Adrenal gland (tissue), 12 donors: ENCODE data around the gene RPL18. TPM values are rescaled to one million over a fixed set of nuclear protein-coding genes. Genes with fewer than 3 reads are reported as not detected.

ENCODE experiments used
- DNase-seq, 7 donors: peaks; one replicate each; pipeline ENCODE4 v3.0.0-alpha.2; 2019 to 2020
- H3K27ac ChIP-seq, 5 donors: fragments of 200-600 bp; sonication (generic) in 4 of 5; 1 replicate in 3 of 5; 2 replicates in 2 of 5; pipeline versions ENCODE4 v1.5.1 to v1.8.0; 2016 to 2020; ENCODE audit warnings: mild to moderate bottlenecking in 1 of 5
- H3K27me3 ChIP-seq: fragments of 200-600 bp; 2 replicates; pipeline ENCODE4 v1.8.0; 2021
- H3K36me3 ChIP-seq, 2 donors: fragments of 200-600 bp; replicated peaks in 1 of 2; 1 replicate in 1 of 2; 2 replicates in 1 of 2; pipeline versions ENCODE4 v1.5.1 to v1.8.0; 2018 to 2022
- H3K4me1 ChIP-seq, 2 donors: fragments of 200-600 bp; replicated peaks in 1 of 2; 1 replicate in 1 of 2; 2 replicates in 1 of 2; pipeline versions ENCODE4 v1.5.1 to v1.8.0; 2018 to 2021
- H3K4me3 ChIP-seq, 4 donors: fragments of 200-600 bp; sonication (generic) in 3 of 4; one replicate each; pipeline ENCODE4 v1.5.1; 2016 to 2018
- H3K9me3 ChIP-seq, 3 donors: fragments of 200-600 bp; sonication (generic) in 1 of 3; replicated peaks in 1 of 3; 1 replicate in 2 of 3; 2 replicates in 1 of 3; pipeline versions ENCODE4 v1.5.1 to v1.8.0; 2016 to 2021
- CTCF ChIP-seq, 6 experiments: fragments of 450-650 bp in 4 of 6; fragments of 200-600 bp in 2 of 6; sonication (generic) in 1 of 6; IDR thresholded peaks; 1 replicate in 5 of 6; 2 replicates in 1 of 6; pipeline versions ENCODE4 v1.5.1 to v1.8.0; 2016 to 2021; ENCODE audit warnings: antibody characterized with exemption in 6 of 6, mild to moderate bottlenecking in 2 of 6, moderate library complexity in 1 of 6
- POLR2A ChIP-seq, 2 donors: fragments of 450-650 bp; IDR thresholded peaks; one replicate each; pipeline ENCODE4 v1.6.1; 2017; ENCODE audit warnings: antibody characterized with exemption in 2 of 2, mild to moderate bottlenecking in 2 of 2, moderate library complexity in 1 of 2
- WGBS, 4 donors: extraction: QIAGEN DNeasy Blood & Tissue Kit in 2 of 4; methylation state at CpG; one replicate each; pipeline versions ENCODE4 v1.1.5 to v1.1.7; 2013 to 2017; 5-methylcytosine and 5-hydroxymethylcytosine counted together
- intact Hi-C, 2 donors: fragments of 100-400 bp; cut with DNase I; formaldehyde crosslinking; loops; one replicate each; pipeline versions ENCODE4 v1.14.1 to v1.15.0; 2022 to 2023
- polyA plus RNA-seq, 3 donors: library from polyadenylated mRNA; stranded (reverse); fragments of 200-250 nt in 2 of 3; fragments of 350-450 nt in 1 of 3; fragmentation: Illumina TruSeq in 1 of 3; extraction: RNeasy Lipid Tissue Mini Kit (QIAGEN cat#74804) in 1 of 3; gene quantifications; one replicate each; pipeline ENCODE4 v1.2.3, GENCODE V29; 2013 to 2014
- total RNA-seq, 9 donors: library from RNA; depleted of rRNA in 4 of 9; stranded (reverse); fragments of >200 nt in 4 of 9; fragments of 120-200 nt in 1 of 9; fragmentation: NEBNext Ultra II Directional in 1 of 9; extraction: Animal tissue kit (Norgen Biotek cat#: 25700) in 1 of 9; gene quantifications; one replicate each; pipeline versions ENCODE4 v1.1.0 to v1.2.4, GENCODE V29; 2013 to 2023
- donor health status: healthy with polysubstance abuse.
- donor health status: Bipolar disorder and iron deficiency.
- donor health status: DM: yes; HTN: yes; CAD: no.
- donor health status: DM: no; HTN: no; CAD: no.
- donor health status: DM: no; HTN: no; CAD: no.
- donor health status: DM: yes; HTN: yes; CAD: no.

The RPL18 gene
- total and polyA plus RNA-seq, 12 donors = 575 to 5,137 (median 1,890) TPM

- DNase-seq = peak; percentile 99 to 100 (median 100)
- 0 to 1% (median 0%) methylated on average over 24 to 38 of the region's 38 CpGs for WGBS, 4 donors
- H3K27ac ChIP-seq = peak overlapping the region; percentile 88 to 98 (median 96)
- H3K9me3 ChIP-seq = no peaks in the 10 kb centered on the region
- H3K4me1 ChIP-seq = peaks cover 33 to 46% of the 10 kb centered on the region in 2 donors
- H3K36me3 ChIP-seq = no peaks in the 10 kb centered on the region
- no peaks in the 10 kb centered on the region for H3K27me3 ChIP-seq
- H3K4me3 ChIP-seq = peak overlapping the region in 2 of 4 donors; percentile 45 to 70
- intact Hi-C loops = no loop called here
- no peak for TF ChIP-seq CTCF (IDR thresholded peaks at IDR 0.05)
- no peak for TF ChIP-seq POLR2A (IDR thresholded peaks at IDR 0.05)
Measured at GRCh38 chr19:48637449-48637947, 18.5 kb upstream of the RPL18 start.

GRCh38 chr19:48636859-48637448, 18.0 kb upstream of the RPL18 start, which contains the start of gene DBP:
Gene DBP, minus strand, starts transcription at chr19:48637379. Its CDS starts 385 bp downstream, at chr19:48636994.
- peak in 5 of 7 donors; percentile 71 to 83 (median 73) for DNase-seq
- no peaks in the 10 kb centered on the region for H3K9me3 ChIP-seq
- 0 to 2% (median 1%) methylated on average over 13 to 40 of the region's 40 CpGs for WGBS, 4 donors
- peaks cover 34 to 49% of the 10 kb centered on the region in 2 donors for H3K4me1 ChIP-seq
- H3K4me3 ChIP-seq = peak within 1 kb of the TSS; percentile 31 to 87 (median 58)
- peak within 1 kb of the TSS; percentile 95 to 98 (median 96) for H3K27ac ChIP-seq
- intact Hi-C loops = no loop called here
- no peaks in the 10 kb centered on the region for H3K27me3 ChIP-seq
- no peaks in the 10 kb centered on the region for H3K36me3 ChIP-seq
- TF ChIP-seq POLR2A (IDR thresholded peaks at IDR 0.05) (peak; percentile 12 to 95), CTCF (IDR thresholded peaks at IDR 0.05) (peak in 2 of 6 experiments; percentile 14 to 35)

DNA sequence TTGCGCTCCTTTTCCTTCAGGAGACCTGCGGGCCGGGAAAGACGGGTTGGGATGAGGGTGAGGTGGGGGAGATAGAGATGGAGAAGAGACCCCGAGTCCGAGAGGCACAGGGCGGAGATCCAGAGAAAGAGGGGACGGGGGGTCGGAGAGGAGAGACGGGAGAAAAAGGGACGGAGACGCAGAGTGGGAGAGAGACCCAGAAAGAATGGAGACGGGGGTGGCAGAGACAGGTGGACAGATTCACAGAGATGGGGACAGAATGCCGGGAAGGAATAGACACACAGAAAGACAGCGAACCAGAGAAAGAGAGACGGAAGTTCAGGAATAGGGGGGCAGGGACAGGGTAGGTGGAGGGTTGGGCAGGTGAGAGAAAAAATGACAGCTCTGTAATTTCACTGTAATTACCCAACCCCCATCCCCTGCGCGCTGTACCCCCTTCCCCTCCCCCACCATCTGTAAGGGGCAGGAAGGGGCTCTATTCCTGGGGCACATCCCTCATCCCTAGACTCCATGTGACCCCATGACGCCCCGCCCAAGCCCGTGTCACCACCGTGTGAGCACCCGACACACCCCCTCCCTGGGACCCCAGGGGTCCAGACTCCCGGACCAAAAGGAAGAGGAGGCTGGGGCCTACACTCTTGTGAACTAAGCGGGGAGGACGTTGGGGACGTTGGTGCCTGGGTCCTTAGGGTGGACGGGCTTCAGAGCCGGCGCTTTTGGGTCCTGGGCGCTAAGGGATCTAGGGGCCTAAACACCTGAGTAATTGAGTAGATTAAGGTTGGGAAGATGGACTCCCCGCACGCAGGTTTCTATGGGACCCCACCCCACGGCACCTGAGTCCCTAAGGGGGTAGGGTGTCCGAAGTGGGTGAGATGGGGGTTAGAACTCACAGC, 17.2 kb upstream of the RPL18 start:
- peak; percentile 65 to 87 (median 80) for DNase-seq
- intact Hi-C loops = no loop called here
- TF ChIP-seq CTCF (IDR thresholded peaks at IDR 0.05) (no peak), POLR2A (IDR thresholded peaks at IDR 0.05) (no peak)
- H3K27ac ChIP-seq = peak overlapping the region; percentile 93 to 98 (median 95)
- WGBS, 4 donors = 1 to 2% (median 2%) methylated on average over 30 to 35 of the region's 35 CpGs
- peak overlapping the region; percentile 31 to 87 (median 58) for H3K4me3 ChIP-seq
- no peaks in the 10 kb centered on the region for H3K9me3 ChIP-seq
- H3K4me1 ChIP-seq = peaks cover 34 to 55% of the 10 kb centered on the region in 2 donors
- H3K36me3 ChIP-seq = peaks cover 0 to 5% of the 10 kb centered on the region in 2 donors
- no peaks in the 10 kb centered on the region for H3K27me3 ChIP-seq
